ENCODE data around the gene SLC25A26.

DNA sequence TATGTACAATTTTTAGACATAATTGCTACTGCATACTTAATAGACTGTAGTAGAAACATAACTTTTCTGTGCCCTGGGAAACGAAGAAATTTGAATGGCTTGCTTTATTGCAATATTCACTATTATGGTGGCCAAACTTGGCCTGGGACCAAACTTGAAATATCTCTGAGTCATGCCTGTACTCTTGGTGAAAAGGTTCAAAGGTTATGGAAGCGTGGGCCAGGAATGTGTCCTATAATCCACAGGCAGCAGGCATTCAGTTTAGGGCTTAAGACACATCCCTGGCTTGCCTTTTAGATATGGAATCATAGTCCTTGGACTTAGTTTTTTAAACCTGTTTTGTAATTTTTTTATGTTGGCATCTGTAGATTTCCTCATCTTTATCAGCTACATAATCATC, 155.8 kb downstream of the SLC25A26 start:
- TF ChIP-seq POLR2A (IDR thresholded peaks at IDR 0.05): no peak
- TF ChIP-seq, protein P1, sequence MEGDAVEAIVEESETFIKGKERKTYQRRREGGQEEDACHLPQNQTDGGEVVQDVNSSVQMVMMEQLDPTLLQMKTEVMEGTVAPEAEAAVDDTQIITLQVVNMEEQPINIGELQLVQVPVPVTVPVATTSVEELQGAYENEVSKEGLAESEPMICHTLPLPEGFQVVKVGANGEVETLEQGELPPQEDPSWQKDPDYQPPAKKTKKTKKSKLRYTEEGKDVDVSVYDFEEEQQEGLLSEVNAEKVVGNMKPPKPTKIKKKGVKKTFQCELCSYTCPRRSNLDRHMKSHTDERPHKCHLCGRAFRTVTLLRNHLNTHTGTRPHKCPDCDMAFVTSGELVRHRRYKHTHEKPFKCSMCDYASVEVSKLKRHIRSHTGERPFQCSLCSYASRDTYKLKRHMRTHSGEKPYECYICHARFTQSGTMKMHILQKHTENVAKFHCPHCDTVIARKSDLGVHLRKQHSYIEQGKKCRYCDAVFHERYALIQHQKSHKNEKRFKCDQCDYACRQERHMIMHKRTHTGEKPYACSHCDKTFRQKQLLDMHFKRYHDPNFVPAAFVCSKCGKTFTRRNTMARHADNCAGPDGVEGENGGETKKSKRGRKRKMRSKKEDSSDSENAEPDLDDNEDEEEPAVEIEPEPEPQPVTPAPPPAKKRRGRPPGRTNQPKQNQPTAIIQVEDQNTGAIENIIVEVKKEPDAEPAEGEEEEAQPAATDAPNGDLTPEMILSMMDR (IDR thresholded peaks at IDR 0.05): no peak
